GM23338 (cell line): ENCODE results near the gene TMEM150A. TPM values are rescaled to one million over a fixed set of nuclear protein-coding genes. Genes with fewer than 3 reads are reported as not detected.

Experiments
- ATAC-seq: fragments of 200-7000 bp; cut with Tn5 transposase; 3 replicates; pipeline ENCODE4 v1.9.1; 2020
- DNase-seq: peaks from one replicate; pipeline ENCODE4 v3.0.0-alpha.2; 2015; ENCODE audit warnings: low spot score
- H2AFZ ChIP-seq: fragments of 200-600 bp; sonication (generic); 2 replicates; pipeline ENCODE4 v1.8.0; 2016; ENCODE audit warnings: antibody characterized with exemption, mild to moderate bottlenecking, moderate library complexity
- H3F3A ChIP-seq: fragments of 200-600 bp; sonication (generic); replicated peaks from 2 replicates; pipeline ENCODE4 v1.8.0; 2017; ENCODE audit warnings: antibody characterized with exemption, mixed run types, low read depth
- H3K27ac ChIP-seq: fragments of 200-600 bp; sonication (generic); 2 replicates; pipeline ENCODE4 v1.6.1; 2016; ENCODE audit warnings: low read depth
- H3K27me3 ChIP-seq: fragments of 200-600 bp; sonication (generic); 2 replicates; pipeline ENCODE4 v1.8.0; 2016; ENCODE audit warnings: mild to moderate bottlenecking, mixed run types, moderate library complexity; ENCODE audit not compliant: insufficient read depth
- H3K36me3 ChIP-seq: fragments of 200-600 bp; sonication (generic); 2 replicates; pipeline ENCODE4 v1.8.0; 2016; ENCODE audit warnings: mild to moderate bottlenecking; ENCODE audit not compliant: insufficient read depth
- H3K4me1 ChIP-seq: fragments of 200-600 bp; sonication (generic); 2 replicates; pipeline ENCODE4 v1.8.0; 2016; ENCODE audit warnings: mild to moderate bottlenecking, moderate library complexity; ENCODE audit not compliant: insufficient read depth
- H3K4me2 ChIP-seq: fragments of 200-600 bp; sonication (generic); 2 replicates; pipeline ENCODE4 v1.7.1; 2017; ENCODE audit warnings: mixed run types
- H3K4me3 ChIP-seq: fragments of 200-600 bp; sonication (generic); 2 replicates; pipeline ENCODE4 v1.6.1; 2016; ENCODE audit warnings: mixed run types
- H3K79me2 ChIP-seq: fragments of 200-600 bp; sonication (generic); replicated peaks from 2 replicates; pipeline ENCODE4 v1.8.0; 2017; ENCODE audit warnings: mild to moderate bottlenecking; ENCODE audit not compliant: insufficient read depth
- H3K9me2 ChIP-seq: fragments of 200-600 bp; sonication (generic); 2 replicates; pipeline ENCODE4 v1.8.0; 2017; ENCODE audit not compliant: insufficient read depth
- H4K20me1 ChIP-seq: fragments of 200-600 bp; sonication (generic); replicated peaks from 2 replicates; pipeline ENCODE4 v1.8.0; 2017; ENCODE audit warnings: mild to moderate bottlenecking; ENCODE audit not compliant: insufficient read depth
- H3K27ac Mint-ChIP-seq: 2 replicates; pipeline ENCODE4 v1.8.0; 2020; ENCODE audit warnings: inconsistent platforms, mild to moderate bottlenecking, moderate library complexity, mixed read lengths
- H3K27me3 Mint-ChIP-seq: 3 replicates; pipeline ENCODE4 v1.8.0; 2022; ENCODE audit warnings: low read depth, mild to moderate bottlenecking, moderate library complexity, mixed read lengths, inconsistent platforms; ENCODE audit not compliant: insufficient read depth, poor library complexity
- H3K36me3 Mint-ChIP-seq: 3 replicates; pipeline ENCODE4 v1.8.0; 2021; ENCODE audit warnings: low read depth, mild to moderate bottlenecking, inconsistent platforms, moderate library complexity, mixed read lengths
- H3K4me1 Mint-ChIP-seq: 3 replicates; pipeline ENCODE4 v1.8.0; 2020; ENCODE audit warnings: mild to moderate bottlenecking, inconsistent platforms, mixed read lengths
- H3K4me3 Mint-ChIP-seq: 3 replicates; pipeline ENCODE4 v1.8.0; 2021; ENCODE audit warnings: moderate library complexity, mild to moderate bottlenecking, inconsistent platforms, mixed read lengths
- H3K9me3 Mint-ChIP-seq: 3 replicates; pipeline ENCODE4 v1.8.0; 2020; ENCODE audit warnings: moderate library complexity, mild to moderate bottlenecking, inconsistent platforms, mixed read lengths
- CTCF ChIP-seq, 2 experiments: fragments of 200-600 bp in 1 of 2; sonication (generic) in 1 of 2; conservative IDR thresholded peaks; 2 replicates each; pipeline versions ENCODE4 v1.5.1 to v1.6.1; 2016 to 2017; ENCODE audit warnings: antibody characterized with exemption in 2 of 2, low read depth in 2 of 2, mild to moderate bottlenecking in 2 of 2, moderate library complexity in 1 of 2
- EZH2phosphoT487 ChIP-seq: fragments of 200-600 bp; sonication (generic); IDR thresholded peaks from one replicate; pipeline ENCODE4 v1.8.1; 2018; ENCODE audit warnings: antibody characterized with exemption; ENCODE audit not compliant: unreplicated experiment
- NANOG ChIP-seq: IDR thresholded peaks from 2 replicates; pipeline ENCODE4 v1.6.1; 2016; ENCODE audit warnings: antibody characterized with exemption, borderline replicate concordance
- POLR2AphosphoS5 ChIP-seq: IDR thresholded peaks from 2 replicates; pipeline ENCODE4 v1.6.1; 2016; ENCODE audit warnings: antibody characterized with exemption, low read depth
- REST ChIP-seq: IDR thresholded peaks from one replicate; pipeline ENCODE4 v1.6.1; 2018; ENCODE audit warnings: antibody characterized with exemption; ENCODE audit not compliant: unreplicated experiment
- STAT1 ChIP-seq: IDR thresholded peaks from one replicate; pipeline ENCODE4 v1.6.1; 2016; ENCODE audit warnings: antibody characterized with exemption; ENCODE audit not compliant: unreplicated experiment
- ZNF114 ChIP-seq: fragments of 250-450 bp; sonication (Bioruptor Pico); IDR thresholded peaks from 2 replicates; pipeline ENCODE4 v1.5.0; 2020; ENCODE audit warnings: mild to moderate bottlenecking, moderate library complexity
- ZNF331 ChIP-seq: fragments of 250-450 bp; sonication (Bioruptor Pico); IDR thresholded peaks from 2 replicates; pipeline ENCODE4 v1.5.0; 2020; ENCODE audit warnings: low read depth, mild to moderate bottlenecking, moderate library complexity
- polyA plus RNA-seq: library from polyadenylated mRNA; unstranded; fragments of >200 nt; fragmentation: Nextera tagmentation; extraction: Ambion mirVana; gene quantifications from 2 replicates; pipeline ENCODE4 v1.2.1, GENCODE V29; 2016
- total RNA-seq: library from RNA; depleted of rRNA; stranded (reverse); fragments of >200 nt; shearing (Covaris generic); gene quantifications from 2 replicates; pipeline ENCODE4 v1.2.3, GENCODE V29; 2014
- TF ChIP-seq, protein P1 (sequence below): IDR thresholded peaks from 2 replicates; pipeline ENCODE4 v1.6.1; 2016; ENCODE audit warnings: antibody characterized with exemption

The TMEM150A gene
- total and polyA plus RNA-seq, 2 experiments from 2014 or later, result 16.4 to 27.9 TPM

DNA sequence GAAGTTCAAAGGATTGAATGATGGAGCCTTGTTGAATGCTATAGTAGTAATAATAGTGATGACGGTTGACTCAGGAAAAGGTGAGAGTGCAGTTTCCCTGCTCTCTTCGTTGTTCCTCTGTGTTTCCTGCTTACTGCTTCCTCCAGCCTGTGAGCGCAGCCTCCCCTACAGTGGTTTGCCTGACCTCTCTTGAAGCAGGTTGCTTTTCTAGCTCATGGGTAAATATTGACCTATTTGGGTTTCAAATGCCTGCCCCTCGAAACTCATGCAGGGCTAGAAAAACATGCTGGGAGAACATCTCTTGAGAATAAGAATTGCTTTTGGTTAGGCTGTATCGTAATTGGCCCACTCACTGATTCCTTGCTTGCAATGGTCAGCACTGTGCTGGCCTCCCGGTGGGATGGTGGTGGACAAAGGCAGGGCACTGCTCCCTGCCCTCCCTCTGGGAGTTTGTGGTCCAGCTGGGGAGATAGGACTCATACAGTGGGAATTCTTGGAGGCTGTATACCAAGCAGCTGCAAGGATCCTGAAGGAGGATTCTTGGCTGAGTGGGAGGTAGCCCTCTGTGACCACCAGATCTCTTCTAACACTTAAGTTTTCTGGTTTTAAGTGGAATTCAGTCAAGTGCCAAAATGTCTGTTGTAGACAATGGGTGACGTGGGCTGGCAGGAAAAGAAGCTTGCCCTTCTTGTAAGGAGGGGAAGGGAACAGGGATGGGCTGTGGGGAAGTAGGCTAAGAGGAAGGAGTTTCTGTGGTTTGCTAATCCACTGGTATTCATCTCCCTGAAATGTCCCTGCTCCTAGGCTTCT lies 12.3 kb downstream of the TMEM150A start:
- H3K4me1 ChIP-seq, result peaks cover 3% of the 10 kb centered on the region; the same call in 1 of the 2 replicates
- no peaks in the 10 kb centered on the region for H3K36me3 ChIP-seq
- no peaks in the 10 kb centered on the region for H3K9me2 ChIP-seq
- no peak overlapping the region; the same call in 2 of the 3 replicates for H3K4me3 Mint-ChIP-seq
- H3K4me2 ChIP-seq, result no peak overlapping the region
- no peaks in the 10 kb centered on the region for H4K20me1 ChIP-seq
- no peak overlapping the region for H3K27ac ChIP-seq
- no peak overlapping the region for H3K4me3 ChIP-seq
- H3K27me3 Mint-ChIP-seq, result peaks cover 14% of the 10 kb centered on the region
- H3F3A ChIP-seq, result 0 out of 2 replicates have a peak, but pooled peaks cover 2% of the 10 kb centered on the region
- H3K79me2 ChIP-seq, result no peaks in the 10 kb centered on the region
- H3K27me3 ChIP-seq, result peaks cover 11% of the 10 kb centered on the region
- H3K36me3 Mint-ChIP-seq, result no peaks in the 10 kb centered on the region
- H3K27ac Mint-ChIP-seq, result no peak overlapping the region
- H2AFZ ChIP-seq, result no peak overlapping the region
- H3K4me1 Mint-ChIP-seq, result peaks cover 11% of the 10 kb centered on the region
- no peak for DNase-seq
- TF ChIP-seq ZNF114 (no peak), EZH2phosphoT487 (no peak), CTCF (conservative IDR thresholded peaks at IDR 0.05; ENCODE audit: low read depth in 2 of 2) (no peak)
- ATAC-seq, result no peak
- H3K9me3 Mint-ChIP-seq, result no peaks in the 10 kb centered on the region

DNA sequence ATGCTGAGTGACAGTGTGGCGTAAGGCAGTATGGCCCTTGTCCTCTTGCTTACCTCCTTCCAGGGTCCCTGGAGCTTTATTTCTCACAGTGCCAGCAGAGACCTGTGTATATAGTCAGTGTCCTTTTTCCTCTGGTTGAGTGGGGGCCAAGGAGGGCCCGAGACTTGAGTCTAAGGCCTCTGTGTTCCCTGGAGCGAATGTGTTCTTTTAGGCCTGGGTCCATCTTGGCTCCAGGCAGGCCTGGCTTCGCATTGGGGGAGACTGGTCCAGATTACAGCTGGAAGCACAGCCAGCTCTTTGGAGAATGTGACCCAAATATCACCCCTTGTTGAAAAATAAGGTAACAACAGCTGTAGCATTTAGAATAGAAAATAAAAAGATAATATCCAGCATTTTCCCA lies 13.3 kb downstream of the TMEM150A start:
- H3K9me2 ChIP-seq, result no peaks in the 10 kb centered on the region
- H3K4me1 Mint-ChIP-seq, result peaks cover 9% of the 10 kb centered on the region

More for the DNA sequence above, 13.3 kb downstream of the TMEM150A start:
- DNase-seq (no peak), ATAC-seq (no peak)
- H3K4me3 ChIP-seq, result no peak overlapping the region
- 0 out of 2 replicates have a peak, but pooled peaks cover 3% of the 10 kb centered on the region for H3F3A ChIP-seq
- peaks cover 7% of the 10 kb centered on the region; the same call in 1 of the 2 replicates for H3K4me1 ChIP-seq
- no peaks in the 10 kb centered on the region for H3K36me3 ChIP-seq
- H3K4me2 ChIP-seq, result no peak overlapping the region
- no peak overlapping the region for H2AFZ ChIP-seq
- H3K79me2 ChIP-seq, result no peaks in the 10 kb centered on the region
- Mint-ChIP-seq H3K36me3 (no peaks in the 10 kb centered on the region), H3K4me3 (no peak overlapping the region), H3K9me3 (no peaks in the 10 kb centered on the region), H3K27me3 (peaks cover 18% of the 10 kb centered on the region), H3K27ac (no peak overlapping the region)
- TF ChIP-seq NANOG (no peak), STAT1 (no peak), REST (no peak), ZNF331 (CRISPR knock-in tag) (no peak), POLR2AphosphoS5 (no peak), CTCF (conservative IDR thresholded peaks at IDR 0.05; ENCODE audit: low read depth in 2 of 2) (no peak)
- TF ChIP-seq, protein P1, sequence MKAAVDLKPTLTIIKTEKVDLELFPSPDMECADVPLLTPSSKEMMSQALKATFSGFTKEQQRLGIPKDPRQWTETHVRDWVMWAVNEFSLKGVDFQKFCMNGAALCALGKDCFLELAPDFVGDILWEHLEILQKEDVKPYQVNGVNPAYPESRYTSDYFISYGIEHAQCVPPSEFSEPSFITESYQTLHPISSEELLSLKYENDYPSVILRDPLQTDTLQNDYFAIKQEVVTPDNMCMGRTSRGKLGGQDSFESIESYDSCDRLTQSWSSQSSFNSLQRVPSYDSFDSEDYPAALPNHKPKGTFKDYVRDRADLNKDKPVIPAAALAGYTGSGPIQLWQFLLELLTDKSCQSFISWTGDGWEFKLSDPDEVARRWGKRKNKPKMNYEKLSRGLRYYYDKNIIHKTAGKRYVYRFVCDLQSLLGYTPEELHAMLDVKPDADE, result no peak
- H4K20me1 ChIP-seq, result no peaks in the 10 kb centered on the region
- H3K27me3 ChIP-seq, result peaks cover 20% of the 10 kb centered on the region
- no peak overlapping the region for H3K27ac ChIP-seq
